ENCODE measurements around the gene BNIP5.

The BNIP5 gene

DNA sequence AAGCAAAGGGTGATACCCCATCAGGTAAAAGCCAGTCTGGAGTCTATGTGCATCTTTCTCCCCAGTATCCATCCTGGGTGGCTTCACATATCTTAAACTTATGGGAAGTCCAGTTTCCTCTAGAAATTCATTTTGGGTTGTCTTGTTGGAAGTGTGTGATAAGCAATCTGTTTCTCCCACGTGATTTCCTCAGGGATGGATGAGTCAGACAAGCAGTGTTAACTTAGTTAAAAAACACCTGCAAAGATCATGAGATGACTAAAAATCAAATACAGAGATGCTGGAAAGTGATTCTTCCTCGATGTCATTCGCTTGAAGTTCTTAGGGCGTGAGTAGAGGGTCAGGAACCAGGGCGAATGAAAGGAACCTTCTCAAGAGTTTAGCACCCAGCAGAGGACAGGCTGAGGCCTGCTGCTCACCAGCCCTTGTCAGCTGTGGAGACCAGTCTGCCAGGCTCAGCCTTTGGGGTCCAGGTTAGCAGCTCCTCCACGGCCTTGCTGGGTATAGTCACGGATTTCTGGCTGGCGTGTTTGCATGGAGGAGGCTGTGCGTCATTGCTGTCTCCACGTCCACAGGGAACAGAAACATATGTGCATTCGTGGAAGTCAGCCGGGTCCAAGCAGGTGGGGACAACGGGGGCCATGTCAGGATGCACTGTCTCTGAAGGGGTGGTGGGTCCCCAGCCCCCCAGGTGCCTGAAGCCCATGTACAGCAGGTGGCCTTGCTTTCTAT lies 69.6 kb downstream of the BNIP5 start:
- DNase-seq (ENCODE audit: low read depth) = no peak
